Fibroblast of lung (primary cell): ENCODE results near the gene PPM1H.

Experiments
- EZH2 ChIP-seq: IDR thresholded peaks from 2 replicates; pipeline ENCODE4 v1.5.1; 2012; ENCODE audit warnings: low read length, control low read depth, mild to moderate bottlenecking; ENCODE audit errors: missing control alignments
- TF ChIP-seq, protein P1 (sequence below), 2 donors: IDR thresholded peaks in 1 of 2; conservative IDR thresholded peaks in 1 of 2; 1 replicate in 1 of 2; 2 replicates in 1 of 2; pipeline ENCODE4 v1.5.1; 2011 to 2012; ENCODE audit warnings: low read length in 2 of 2, control low read depth in 1 of 2, inconsistent platforms in 1 of 2, low read depth in 1 of 2, mild to moderate bottlenecking in 1 of 2

DNA sequence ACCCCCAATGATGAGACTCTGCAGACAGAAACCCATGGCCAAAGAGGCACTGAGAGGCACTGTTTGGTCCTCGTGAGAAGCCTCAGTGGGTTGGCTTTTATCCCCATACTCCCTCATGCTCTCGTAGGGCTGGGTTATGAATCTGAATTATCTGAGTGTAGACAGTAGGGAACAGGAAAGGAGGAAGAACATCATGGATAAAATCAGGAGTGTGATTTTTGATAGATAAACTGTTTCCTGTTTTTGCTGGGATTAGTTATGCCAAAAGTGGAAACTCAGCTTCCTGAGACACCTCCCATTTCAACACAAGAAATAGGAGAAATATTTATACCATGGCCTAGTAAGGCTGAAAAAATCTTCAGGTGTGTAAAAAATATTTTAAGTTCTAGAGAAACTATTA lies 177.9 kb downstream of the PPM1H start:
- TF ChIP-seq, protein P1, sequence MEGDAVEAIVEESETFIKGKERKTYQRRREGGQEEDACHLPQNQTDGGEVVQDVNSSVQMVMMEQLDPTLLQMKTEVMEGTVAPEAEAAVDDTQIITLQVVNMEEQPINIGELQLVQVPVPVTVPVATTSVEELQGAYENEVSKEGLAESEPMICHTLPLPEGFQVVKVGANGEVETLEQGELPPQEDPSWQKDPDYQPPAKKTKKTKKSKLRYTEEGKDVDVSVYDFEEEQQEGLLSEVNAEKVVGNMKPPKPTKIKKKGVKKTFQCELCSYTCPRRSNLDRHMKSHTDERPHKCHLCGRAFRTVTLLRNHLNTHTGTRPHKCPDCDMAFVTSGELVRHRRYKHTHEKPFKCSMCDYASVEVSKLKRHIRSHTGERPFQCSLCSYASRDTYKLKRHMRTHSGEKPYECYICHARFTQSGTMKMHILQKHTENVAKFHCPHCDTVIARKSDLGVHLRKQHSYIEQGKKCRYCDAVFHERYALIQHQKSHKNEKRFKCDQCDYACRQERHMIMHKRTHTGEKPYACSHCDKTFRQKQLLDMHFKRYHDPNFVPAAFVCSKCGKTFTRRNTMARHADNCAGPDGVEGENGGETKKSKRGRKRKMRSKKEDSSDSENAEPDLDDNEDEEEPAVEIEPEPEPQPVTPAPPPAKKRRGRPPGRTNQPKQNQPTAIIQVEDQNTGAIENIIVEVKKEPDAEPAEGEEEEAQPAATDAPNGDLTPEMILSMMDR (conservative IDR thresholded peaks at IDR 0.05 in 1 of 2, IDR thresholded peaks at IDR 0.05 in 1 of 2; ENCODE audit: low read depth in 1 of 2, low read length in 2 of 2), result no peak
- no peak for TF ChIP-seq EZH2
